Measurements from ENCODE around the gene PCBP3.
A peak's percentile ranks its signal among the peaks of the same experiment; 100 is the strongest.
"Not testable (repeated sequence)": the region's sequence is repeated elsewhere in the genome, so short reads cannot be mapped to it uniquely, and the experiment has no call there.

The PCBP3 gene

DNA sequence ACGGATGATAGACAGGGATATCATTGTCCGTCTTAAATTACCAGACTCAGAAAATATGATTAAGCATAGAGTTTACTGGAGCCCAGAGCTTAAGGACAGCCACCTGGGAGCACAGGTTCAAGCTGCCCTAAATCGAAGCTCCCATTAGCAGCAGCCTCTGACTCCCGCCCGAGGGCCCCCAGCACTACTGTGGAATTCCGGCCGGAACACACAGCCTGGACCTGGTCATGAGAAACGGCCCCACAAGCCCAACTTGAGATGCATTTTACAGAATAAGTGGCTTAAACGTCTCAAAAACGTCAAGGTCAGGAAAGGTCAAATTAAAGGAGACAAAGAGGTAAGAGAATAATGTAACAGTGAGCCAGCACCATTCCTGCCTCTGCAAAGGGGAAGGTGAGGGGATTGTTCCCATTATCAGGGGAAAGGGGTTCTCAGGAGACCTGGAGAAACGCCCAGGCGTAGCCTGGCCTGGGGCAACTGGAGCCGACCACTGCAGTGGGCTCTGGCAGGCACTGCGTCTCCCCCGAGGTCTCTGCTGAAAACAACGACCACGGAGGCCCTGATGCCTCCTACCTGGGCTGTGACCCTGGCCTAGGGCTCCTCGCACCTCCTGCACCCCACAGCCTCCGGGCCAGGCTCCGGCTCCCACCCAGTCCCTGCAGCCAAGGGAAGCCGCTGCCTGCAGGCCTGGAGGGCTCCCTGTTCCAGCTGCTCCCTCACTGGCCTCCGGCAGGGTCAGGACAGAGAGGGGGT is 326.6 kb downstream of the PCBP3 start:
- H3K9me3 Mint-ChIP-seq: no peaks in the 10 kb centered on the region
- peak overlapping the region; percentile 62 for H3K27ac Mint-ChIP-seq
- H3K27me3 Mint-ChIP-seq: peaks cover 2% of the 10 kb centered on the region
- no peaks in the 10 kb centered on the region for H3K36me3 Mint-ChIP-seq
- peak overlapping the region; percentile 19 for H3K4me3 Mint-ChIP-seq
- H3K4me1 Mint-ChIP-seq: peaks cover 4% of the 10 kb centered on the region

DNA sequence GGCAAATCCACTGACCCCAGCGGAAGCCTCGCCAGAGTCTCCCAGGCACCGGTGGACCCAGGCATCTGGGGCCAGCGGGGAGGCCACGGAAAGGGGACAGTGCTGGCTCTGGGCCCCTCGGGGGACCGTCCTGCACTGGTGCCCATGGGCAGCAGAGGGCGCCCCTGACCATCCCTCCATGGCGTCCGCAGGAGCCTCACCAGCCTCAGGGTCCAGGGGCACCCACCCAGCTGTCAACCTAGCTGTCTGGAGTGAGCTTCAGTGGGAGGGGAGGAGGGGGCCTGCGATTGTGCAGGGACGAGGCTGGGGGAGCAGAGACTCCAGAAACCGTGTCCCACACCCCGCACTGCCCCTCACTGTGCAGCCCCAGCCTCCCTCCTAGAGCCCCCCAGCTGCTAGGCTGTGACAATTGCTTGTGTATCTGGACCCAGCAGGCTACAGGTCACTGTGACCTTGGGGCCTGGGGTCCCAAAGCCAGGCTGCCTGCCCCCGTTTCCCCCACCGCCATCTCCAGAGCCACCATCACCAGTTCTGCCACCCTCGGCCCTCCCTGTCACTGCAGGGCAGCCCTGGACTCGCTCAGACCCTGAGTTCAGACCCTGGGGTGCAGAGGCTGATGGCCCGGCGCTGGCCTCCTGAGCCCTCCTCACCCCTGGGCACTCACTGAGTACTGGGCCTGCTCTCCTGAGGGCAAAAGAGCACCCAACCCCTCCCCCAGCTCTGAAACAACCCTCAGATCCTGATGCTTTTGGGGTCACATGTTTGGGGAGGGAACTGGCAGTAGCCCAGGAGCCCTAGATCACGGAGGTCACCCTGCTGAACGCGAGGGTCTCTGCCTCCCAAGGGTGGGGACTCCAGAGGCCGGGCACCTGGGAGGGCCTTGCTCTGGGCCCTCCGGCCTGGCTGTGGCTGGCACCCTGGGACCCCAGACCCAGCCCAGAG is 327.4 kb downstream of the PCBP3 start:
- Mint-ChIP-seq H3K27me3 (peaks cover 2% of the 10 kb centered on the region), H3K9me3 (no peaks in the 10 kb centered on the region), H3K4me3 (no peak overlapping the region), H3K4me1 (peaks cover 4% of the 10 kb centered on the region), H3K27ac (no peak overlapping the region), H3K36me3 (no peaks in the 10 kb centered on the region)

DNA sequence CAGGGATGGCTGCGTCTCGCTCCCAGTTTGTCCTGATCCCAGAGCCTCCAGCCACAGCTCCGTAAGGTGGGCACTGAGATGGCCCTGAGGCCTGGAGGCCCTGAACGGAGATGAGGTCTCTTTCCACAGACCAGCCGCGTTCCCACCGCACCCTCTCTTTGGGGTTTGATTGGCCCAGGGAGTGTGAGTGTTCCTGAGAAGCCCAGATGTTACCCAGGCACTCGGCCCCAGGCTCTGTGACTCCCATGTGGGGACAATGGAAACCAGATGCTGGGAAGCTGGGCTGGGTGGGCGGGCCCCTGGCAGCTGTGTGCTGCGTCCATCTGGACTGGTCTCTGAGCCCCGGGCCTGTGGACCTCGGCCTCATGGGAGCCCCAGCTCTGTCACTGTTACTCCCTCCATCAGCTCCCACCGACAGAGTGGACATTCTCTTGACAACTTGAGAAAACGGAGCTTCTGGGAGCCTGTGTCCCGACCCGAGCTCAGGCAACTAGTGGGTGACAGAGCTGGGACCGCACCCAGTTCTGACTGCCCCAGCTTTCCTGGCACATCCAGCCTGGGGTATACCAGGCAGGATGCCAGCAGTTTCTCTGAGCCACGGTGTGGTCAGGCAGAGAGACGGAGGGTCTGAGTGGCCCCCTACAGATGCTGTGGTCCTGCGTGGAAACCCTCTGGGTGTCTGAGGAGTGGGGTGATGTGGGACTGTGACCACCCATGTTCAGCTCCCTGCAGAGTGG is 328.3 kb downstream of the PCBP3 start:
- peaks cover 4% of the 10 kb centered on the region for H3K4me1 Mint-ChIP-seq
- H3K9me3 Mint-ChIP-seq: no peaks in the 10 kb centered on the region
- H3K36me3 Mint-ChIP-seq: no peaks in the 10 kb centered on the region
- H3K27ac Mint-ChIP-seq: no peak overlapping the region
- no peak overlapping the region for H3K4me3 Mint-ChIP-seq
- peaks cover 2% of the 10 kb centered on the region for H3K27me3 Mint-ChIP-seq

DNA sequence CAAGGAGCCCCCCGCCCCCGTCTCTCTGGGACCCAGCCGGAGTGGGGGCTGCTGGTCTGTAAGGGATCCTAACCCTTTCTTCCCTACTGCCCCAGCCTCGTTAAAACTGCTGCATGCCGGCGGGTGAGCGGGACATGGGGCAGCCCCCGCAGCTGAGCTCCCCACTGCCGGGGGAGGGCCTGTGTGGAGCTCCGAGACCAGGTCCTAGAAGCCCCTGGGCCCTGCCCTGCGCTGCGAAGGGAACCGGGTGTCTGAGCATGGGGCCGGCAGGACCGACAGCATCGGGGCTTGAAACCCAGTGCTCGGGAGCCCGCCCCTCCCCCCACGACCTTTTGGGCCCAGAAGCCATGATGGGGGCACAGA is 328.8 kb downstream of the PCBP3 start:
- peaks cover 2% of the 10 kb centered on the region for H3K27me3 Mint-ChIP-seq
- no peaks in the 10 kb centered on the region for H3K36me3 Mint-ChIP-seq
- H3K9me3 Mint-ChIP-seq: no peaks in the 10 kb centered on the region
- no peak overlapping the region for H3K4me3 Mint-ChIP-seq
- peaks cover 4% of the 10 kb centered on the region for H3K4me1 Mint-ChIP-seq
- no peak overlapping the region for H3K27ac Mint-ChIP-seq

DNA sequence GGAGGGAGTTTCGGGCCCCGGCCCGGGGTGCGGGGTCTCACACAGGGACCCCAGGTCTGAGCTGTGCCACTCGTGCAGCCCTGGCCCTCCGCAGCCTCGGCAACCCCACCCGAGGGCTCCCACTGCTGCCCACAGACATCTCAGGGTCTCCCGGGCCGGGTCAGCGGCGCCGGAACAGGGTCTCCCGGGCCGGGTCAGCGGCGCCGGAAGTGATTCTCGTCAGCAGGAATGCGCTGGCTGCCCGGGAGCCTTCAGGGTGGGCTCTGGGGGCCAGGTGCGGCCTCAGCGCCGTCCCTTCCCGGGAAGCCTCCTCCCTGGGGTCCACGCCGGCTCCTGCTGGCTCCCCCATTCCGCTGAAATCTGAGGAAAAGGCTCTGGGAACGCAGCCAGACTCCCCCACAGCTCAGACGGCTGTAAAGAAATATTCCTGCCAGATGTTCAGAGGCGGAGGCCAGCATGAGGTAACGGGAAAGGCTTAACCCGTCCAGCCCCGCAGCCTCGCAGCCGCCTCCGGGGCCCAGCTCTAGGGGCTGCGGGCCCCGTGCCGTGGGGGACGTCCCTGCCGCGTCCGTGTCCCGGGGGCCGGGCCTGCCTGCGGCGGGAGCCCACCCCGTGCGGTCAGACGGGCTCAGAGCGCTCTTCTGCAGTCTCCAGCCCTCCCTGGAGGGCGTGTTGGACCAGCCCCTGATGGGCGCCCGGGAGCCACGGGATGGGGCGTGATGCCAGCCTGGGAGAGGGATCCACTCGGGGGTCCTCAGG is 329.4 kb downstream of the PCBP3 start:
- H3K9me3 Mint-ChIP-seq: no peaks in the 10 kb centered on the region
- H3K36me3 Mint-ChIP-seq: no peaks in the 10 kb centered on the region
- peaks cover 4% of the 10 kb centered on the region for H3K4me1 Mint-ChIP-seq
- peak overlapping the region; percentile 59 for H3K4me3 Mint-ChIP-seq
- peaks cover 2% of the 10 kb centered on the region for H3K27me3 Mint-ChIP-seq
- no peak overlapping the region for H3K27ac Mint-ChIP-seq

DNA sequence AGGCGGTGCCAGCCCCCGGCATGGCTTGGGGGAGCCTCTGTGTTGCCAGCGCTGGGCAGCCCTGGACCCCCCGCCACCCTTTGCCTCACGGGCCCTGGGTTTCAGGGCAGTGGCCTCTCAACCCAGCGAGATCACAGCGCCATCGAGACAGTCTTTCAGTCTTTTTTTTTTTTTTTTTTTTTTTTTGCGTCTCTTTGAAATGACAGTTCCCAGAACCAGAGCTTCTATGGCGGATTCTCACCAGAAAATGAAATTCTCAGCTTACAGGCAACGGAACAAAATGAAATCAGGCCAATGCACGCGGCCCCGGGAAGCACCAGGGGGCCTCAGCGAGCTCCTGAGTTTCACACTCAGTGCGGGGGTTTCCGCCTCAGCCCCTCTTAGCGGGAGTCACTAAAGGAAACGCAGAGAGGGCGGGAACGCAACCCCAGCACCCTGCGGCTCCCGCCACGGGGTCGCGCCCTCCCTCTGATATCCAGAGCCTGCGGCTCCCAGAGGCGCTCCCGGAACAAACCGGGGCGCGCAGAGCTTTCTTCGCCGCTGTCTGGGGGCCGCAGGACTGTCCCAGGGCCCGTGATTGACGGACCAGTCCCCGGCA is 330.0 kb downstream of the PCBP3 start:
- peak overlapping the region; percentile 93 for H3K4me3 Mint-ChIP-seq
- H3K36me3 Mint-ChIP-seq: no peaks in the 10 kb centered on the region
- peak overlapping the region; percentile 89 for H3K27ac Mint-ChIP-seq
- H3K9me3 Mint-ChIP-seq: no peaks in the 10 kb centered on the region
- peaks cover 2% of the 10 kb centered on the region for H3K27me3 Mint-ChIP-seq
- H3K4me1 Mint-ChIP-seq: peaks cover 7% of the 10 kb centered on the region

DNA sequence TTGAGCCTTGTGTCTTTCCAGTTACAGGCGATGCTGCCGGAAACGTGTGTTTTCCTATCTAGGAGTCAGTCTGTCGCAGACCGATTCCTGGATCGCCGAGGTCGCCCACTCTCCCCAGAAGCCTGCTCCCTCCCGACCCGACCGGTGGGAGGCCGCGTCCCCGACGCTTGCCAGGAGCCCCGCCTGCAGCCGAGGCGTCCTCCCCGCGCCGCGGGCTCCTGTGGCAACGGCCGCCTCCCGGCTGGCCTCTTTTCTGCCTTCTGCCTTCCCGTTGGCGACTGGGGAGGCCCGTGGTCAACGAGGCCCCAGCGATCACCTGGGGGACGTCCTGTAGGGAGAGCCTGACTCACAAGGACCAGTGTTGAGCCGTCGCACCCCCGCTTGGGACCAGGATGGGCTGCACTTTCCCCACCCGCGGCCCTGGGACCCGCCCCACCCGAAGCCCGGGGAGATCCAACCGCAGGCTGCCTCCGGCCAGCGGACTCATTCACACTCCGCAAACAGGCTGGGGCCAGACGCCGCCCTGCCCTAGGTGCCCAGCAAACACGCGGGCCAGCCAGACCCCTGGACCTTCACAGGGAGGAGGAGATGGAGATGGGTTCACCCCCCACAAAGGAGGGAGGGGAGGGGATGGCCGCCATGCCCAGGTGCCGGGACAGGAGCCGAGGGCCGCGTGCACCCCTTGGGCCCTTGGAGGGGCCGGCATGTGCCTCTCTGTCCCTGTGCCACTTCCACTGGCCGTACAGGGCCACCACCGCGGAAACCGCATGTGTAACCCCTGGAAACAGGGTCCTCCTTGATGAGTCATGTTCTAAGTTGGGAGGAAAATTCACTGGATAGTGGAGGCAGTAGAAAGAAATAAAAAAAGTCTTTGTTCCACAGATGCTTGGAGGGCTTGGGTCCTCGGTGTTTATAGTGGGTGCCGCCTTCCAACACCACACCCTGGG is 330.8 kb downstream of the PCBP3 start:
- Mint-ChIP-seq H3K4me3 (peak overlapping the region; percentile 93), H3K27ac (no peak overlapping the region), H3K36me3 (no peaks in the 10 kb centered on the region), H3K9me3 (no peaks in the 10 kb centered on the region), H3K4me1 (peaks cover 12% of the 10 kb centered on the region), H3K27me3 (peaks cover 2% of the 10 kb centered on the region)

DNA sequence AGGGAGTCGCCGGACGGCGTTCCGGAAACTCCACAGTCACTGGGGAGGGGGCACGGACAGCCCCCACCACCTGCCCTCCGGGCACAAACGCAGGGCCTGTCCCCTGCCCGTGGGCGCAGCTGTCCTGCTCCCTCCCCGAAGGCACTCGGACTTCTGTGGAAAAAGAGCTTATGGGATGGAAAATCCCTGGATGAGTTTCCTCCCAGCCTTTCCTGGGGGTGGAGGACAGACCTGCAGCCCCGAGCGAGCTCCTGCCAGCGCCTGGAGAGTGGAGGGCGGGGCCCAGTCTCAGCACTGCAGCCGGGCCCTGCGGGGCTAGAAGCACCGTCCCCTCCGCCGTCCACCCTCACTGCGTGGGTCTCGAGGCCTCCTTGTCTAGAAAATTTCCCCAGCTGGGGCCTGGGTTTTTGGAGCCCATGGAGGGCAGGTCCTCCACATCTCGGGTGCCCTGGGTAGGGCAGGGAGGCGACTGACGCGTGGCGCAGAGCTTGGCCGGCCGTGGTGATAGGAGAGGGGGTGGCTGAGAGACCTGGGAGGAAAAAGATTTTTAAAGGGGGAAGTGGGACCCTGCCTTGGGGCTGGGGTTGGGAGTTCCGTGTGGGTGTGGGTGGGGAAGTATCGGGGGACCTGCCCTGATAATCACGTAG is 331.6 kb downstream of the PCBP3 start:
- no peaks in the 10 kb centered on the region for H3K36me3 Mint-ChIP-seq
- H3K4me1 Mint-ChIP-seq: peaks cover 12% of the 10 kb centered on the region
- no peak overlapping the region for H3K27ac Mint-ChIP-seq
- no peaks in the 10 kb centered on the region for H3K9me3 Mint-ChIP-seq
- H3K27me3 Mint-ChIP-seq: peaks cover 2% of the 10 kb centered on the region
- peak overlapping the region; percentile 93 for H3K4me3 Mint-ChIP-seq

DNA sequence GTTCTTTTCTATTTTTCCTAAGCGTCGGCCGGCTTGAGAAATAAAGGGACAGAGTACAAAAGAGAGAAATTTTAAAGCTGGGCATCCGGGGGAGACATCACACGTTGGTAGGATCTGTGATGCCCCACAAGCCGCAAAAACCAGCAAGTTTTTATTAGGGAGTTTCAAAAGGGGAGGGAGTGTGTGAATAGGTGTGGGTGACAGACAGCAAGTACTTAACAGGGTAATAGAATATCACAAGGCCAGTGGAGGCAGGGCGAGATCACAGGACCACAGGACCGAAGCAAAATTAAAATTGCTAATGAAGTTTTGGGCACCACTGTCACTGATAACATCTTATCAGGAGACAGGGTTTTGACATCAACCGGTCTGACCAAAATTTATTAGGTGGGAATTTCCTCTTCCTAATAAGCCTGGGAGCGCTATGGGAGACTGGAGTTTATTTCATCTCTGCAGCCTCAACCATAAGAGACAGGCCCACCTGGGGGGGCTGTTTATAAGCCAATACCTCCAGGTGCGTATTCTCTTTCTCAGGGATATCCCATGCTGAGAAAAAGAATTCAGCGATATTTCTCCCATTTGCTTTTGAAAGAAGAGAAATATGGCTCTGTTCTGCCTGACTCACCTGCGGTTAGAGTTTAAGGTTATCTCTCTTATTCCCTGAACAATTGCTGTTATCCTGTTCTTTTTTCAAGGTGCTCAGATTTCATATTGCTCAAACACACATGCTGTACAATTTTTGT is 332.3 kb downstream of the PCBP3 start:
- H3K27me3 Mint-ChIP-seq, H3K9me3 Mint-ChIP-seq: not testable (repeated sequence)
- peak overlapping the region; percentile 23 for H3K4me3 Mint-ChIP-seq

DNA sequence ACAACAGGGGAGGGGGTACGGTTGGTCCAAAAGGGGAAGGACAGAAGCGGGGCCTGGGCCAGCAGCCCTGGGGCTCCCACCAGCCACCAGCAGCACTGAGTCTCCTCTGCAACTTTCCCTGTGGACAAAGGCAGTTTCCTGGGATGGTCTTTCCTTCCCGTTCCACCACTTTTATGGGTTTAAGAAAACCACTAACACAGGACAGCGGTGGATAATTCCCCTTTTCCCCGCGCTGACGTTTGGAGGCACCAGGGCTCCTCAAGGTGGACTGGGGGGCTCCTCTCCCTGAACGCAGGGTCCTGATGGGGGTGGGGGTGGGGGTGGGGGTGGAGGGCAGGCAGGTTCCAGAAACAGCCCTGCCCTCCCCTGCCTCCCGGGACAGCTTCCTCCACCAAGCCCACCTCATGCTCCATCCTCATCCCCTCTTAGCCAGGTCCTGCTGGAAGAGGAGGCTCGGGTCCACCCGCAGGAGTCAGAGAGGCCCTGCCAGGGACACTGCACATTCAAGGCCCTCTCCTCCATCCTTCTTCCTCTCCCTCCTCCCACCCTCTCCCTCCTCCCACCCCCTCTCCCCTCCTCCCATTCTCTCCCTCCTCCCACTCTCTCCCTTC is 333.3 kb downstream of the PCBP3 start:
- H3K9me3 Mint-ChIP-seq: no peaks in the 10 kb centered on the region
- peaks cover 2% of the 10 kb centered on the region for H3K27me3 Mint-ChIP-seq
- H3K27ac Mint-ChIP-seq: no peak overlapping the region
- H3K4me3 Mint-ChIP-seq: no peak overlapping the region
- peaks cover 12% of the 10 kb centered on the region for H3K4me1 Mint-ChIP-seq
- H3K36me3 Mint-ChIP-seq: no peaks in the 10 kb centered on the region

More for the DNA sequence above, 332.3 kb downstream of the PCBP3 start:
- H3K36me3 Mint-ChIP-seq, H3K27ac Mint-ChIP-seq: not testable (repeated sequence)
- peaks cover 12% of the 10 kb centered on the region for H3K4me1 Mint-ChIP-seq

DNA sequence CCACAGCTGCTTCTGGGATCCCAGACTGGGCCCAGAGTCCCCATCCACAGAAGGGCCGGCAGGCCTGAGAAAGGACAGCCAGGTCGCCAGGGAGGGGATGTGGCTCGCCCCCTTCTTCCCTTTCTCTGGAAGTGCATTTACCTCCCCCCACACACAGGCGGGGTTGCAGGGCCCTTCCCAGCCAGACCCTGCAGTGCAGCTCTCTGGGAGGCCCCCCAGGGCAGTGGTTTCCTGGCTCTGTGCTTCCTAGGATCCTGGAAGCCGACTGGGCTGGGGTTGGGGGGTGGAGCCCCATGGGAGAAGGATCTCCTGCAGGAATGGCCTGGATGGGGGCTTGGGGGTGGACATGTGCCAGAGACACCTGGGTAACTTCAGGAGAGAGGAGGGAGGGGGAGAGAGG is 333.9 kb downstream of the PCBP3 start:
- peaks cover 2% of the 10 kb centered on the region for H3K27me3 Mint-ChIP-seq

DNA sequence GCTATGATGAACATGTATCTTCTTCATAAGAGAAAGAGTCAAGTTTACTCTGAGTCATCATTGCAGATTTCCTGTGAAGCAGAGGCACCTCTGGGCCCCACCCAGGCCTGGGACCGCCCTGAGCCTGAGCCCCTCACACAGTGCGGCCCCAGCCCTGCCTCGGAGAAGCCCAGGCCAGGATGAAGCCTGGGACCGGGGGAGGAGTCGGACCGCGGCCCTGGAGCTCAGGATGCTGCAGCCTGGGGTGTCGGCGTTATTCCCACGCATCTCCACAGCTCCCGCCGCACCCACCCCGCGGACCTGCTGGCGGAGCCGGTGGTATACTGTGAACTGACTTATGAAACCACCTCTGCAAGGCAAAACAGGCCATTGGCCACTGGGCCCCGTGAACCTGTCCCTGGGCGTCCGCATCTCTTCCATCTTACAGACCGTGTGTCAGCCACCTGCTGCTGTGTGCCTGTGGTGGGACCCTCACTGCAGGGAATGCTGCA is 335.7 kb downstream of the PCBP3 start:
- H3K36me3 Mint-ChIP-seq: no peaks in the 10 kb centered on the region
- H3K9me3 Mint-ChIP-seq: no peaks in the 10 kb centered on the region
- H3K4me3 Mint-ChIP-seq: no peak overlapping the region
- H3K4me1 Mint-ChIP-seq: peaks cover 8% of the 10 kb centered on the region
- H3K27ac Mint-ChIP-seq: no peak overlapping the region
- H3K27me3 Mint-ChIP-seq: no peaks in the 10 kb centered on the region

More for the DNA sequence above, 333.9 kb downstream of the PCBP3 start:
- H3K36me3 Mint-ChIP-seq: no peaks in the 10 kb centered on the region
- H3K9me3 Mint-ChIP-seq: no peaks in the 10 kb centered on the region
- no peak overlapping the region for H3K4me3 Mint-ChIP-seq
- H3K4me1 Mint-ChIP-seq: peaks cover 12% of the 10 kb centered on the region
- no peak overlapping the region for H3K27ac Mint-ChIP-seq
